GM12891 (cell line): ENCODE data around the gene LRFN5.

ENCODE experiments used
- POLR2A ChIP-seq: IDR thresholded peaks from 2 replicates; pipeline ENCODE4 v1.6.1; 2011; ENCODE audit warnings: low read depth, low read length, control low read depth
- POLR2AphosphoS5 ChIP-seq: IDR thresholded peaks from 2 replicates; pipeline ENCODE4 v1.6.1; 2011; ENCODE audit warnings: low read depth, low read length, control low read depth
- SPI1 ChIP-seq: IDR thresholded peaks from 2 replicates; pipeline ENCODE4 v1.6.1; 2011; ENCODE audit warnings: low read depth, low read length, control low read depth
- TAF1 ChIP-seq: IDR thresholded peaks from 2 replicates; pipeline ENCODE4 v1.6.1; 2011; ENCODE audit warnings: low read depth, low read length, control low read depth

- TF ChIP-seq SPI1 = no peak
- no peak for TF ChIP-seq TAF1
- no peak for TF ChIP-seq POLR2A
- no peak for TF ChIP-seq POLR2AphosphoS5
Measured at GRCh38 chr14:41766772-41767171, 160.1 kb downstream of the LRFN5 start.
